ENCODE results near the gene NTPCR.

GRCh38 chr1:232939748-232940147, 10.7 kb upstream of the NTPCR start:
- no peak for TF ChIP-seq CTCF (IDR thresholded peaks at IDR 0.05)
- TF ChIP-seq EP300 (IDR thresholded peaks at IDR 0.05; ENCODE audit: low read depth) = no peak

All from transverse colon (tissue), 3 donors.